GM06990 (cell line): ENCODE results near the gene KIAA0232.

ENCODE experiments used
- DNase-seq: peaks from one replicate; pipeline ENCODE4 v3.0.0-alpha.2; 2011; ENCODE audit not compliant: insufficient read length; ENCODE audit errors: extremely low read depth
- H3K27me3 ChIP-seq: replicated peaks from 2 replicates; pipeline ENCODE4 v1.6.0; 2011; ENCODE audit warnings: low read length; ENCODE audit not compliant: control insufficient read depth, insufficient read depth
- H3K36me3 ChIP-seq: 2 replicates; pipeline ENCODE4 v1.5.1; 2011; ENCODE audit warnings: low read length; ENCODE audit not compliant: control insufficient read depth, insufficient read depth
- H3K4me3 ChIP-seq: replicated peaks from 2 replicates; pipeline ENCODE4 v1.5.1; 2011; ENCODE audit warnings: low read depth, mild to moderate bottlenecking, control low read depth, low read length
- TF ChIP-seq, protein P1 (sequence below): IDR thresholded peaks from 2 replicates; pipeline ENCODE4 v1.5.1; 2011; ENCODE audit warnings: low read length, control low read depth, mild to moderate bottlenecking, inconsistent platforms; ENCODE audit not compliant: insufficient read depth, poor library complexity, severe bottlenecking

The KIAA0232 gene

DNA sequence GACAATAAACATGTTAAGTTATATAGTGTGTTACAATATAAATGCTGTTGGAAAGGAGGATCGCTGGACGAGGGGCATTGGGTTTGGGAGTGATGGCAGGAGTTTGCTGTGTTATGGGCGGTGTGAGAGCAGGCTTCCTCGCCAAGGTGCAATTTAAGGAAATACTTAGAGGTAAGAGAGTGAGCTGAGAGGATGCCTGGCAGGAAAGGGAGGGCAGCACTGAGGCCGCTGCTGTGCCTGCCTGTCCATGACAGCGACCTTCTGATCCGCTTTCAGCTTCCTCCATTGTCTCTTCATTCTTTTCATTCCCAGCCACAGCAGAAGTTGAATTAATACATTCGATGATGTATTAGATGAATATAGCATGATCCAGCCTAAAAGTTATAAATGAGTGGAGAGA lies 85.9 kb downstream of the KIAA0232 start:
- Histone ChIP-seq H3K27me3 (no peaks in the 10 kb centered on the region), H3K4me3 (no peak overlapping the region), H3K36me3 (peaks cover 8% of the 10 kb centered on the region)
- no peak for DNase-seq
- TF ChIP-seq, protein P1, sequence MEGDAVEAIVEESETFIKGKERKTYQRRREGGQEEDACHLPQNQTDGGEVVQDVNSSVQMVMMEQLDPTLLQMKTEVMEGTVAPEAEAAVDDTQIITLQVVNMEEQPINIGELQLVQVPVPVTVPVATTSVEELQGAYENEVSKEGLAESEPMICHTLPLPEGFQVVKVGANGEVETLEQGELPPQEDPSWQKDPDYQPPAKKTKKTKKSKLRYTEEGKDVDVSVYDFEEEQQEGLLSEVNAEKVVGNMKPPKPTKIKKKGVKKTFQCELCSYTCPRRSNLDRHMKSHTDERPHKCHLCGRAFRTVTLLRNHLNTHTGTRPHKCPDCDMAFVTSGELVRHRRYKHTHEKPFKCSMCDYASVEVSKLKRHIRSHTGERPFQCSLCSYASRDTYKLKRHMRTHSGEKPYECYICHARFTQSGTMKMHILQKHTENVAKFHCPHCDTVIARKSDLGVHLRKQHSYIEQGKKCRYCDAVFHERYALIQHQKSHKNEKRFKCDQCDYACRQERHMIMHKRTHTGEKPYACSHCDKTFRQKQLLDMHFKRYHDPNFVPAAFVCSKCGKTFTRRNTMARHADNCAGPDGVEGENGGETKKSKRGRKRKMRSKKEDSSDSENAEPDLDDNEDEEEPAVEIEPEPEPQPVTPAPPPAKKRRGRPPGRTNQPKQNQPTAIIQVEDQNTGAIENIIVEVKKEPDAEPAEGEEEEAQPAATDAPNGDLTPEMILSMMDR, result no peak

GRCh38 chr4:6869944-6870343 lies 87.4 kb downstream of the KIAA0232 start:
- TF ChIP-seq, protein P1, result no peak
- Histone ChIP-seq H3K27me3 (no peaks in the 10 kb centered on the region), H3K36me3 (peaks cover 12% of the 10 kb centered on the region)

GRCh38 chr4:6873291-6873690 lies 90.8 kb downstream of the KIAA0232 start:
- no peaks in the 10 kb centered on the region for H3K27me3 ChIP-seq
- DNase-seq, result no peak
- H3K36me3 ChIP-seq, result peaks cover 21% of the 10 kb centered on the region
- TF ChIP-seq, protein P1, result peak; percentile 28
- H3K4me3 ChIP-seq, result no peak overlapping the region

More at GRCh38 chr4:6869944-6870343, 87.4 kb downstream of the KIAA0232 start:
- no peak for DNase-seq
- H3K4me3 ChIP-seq, result no peak overlapping the region

DNA sequence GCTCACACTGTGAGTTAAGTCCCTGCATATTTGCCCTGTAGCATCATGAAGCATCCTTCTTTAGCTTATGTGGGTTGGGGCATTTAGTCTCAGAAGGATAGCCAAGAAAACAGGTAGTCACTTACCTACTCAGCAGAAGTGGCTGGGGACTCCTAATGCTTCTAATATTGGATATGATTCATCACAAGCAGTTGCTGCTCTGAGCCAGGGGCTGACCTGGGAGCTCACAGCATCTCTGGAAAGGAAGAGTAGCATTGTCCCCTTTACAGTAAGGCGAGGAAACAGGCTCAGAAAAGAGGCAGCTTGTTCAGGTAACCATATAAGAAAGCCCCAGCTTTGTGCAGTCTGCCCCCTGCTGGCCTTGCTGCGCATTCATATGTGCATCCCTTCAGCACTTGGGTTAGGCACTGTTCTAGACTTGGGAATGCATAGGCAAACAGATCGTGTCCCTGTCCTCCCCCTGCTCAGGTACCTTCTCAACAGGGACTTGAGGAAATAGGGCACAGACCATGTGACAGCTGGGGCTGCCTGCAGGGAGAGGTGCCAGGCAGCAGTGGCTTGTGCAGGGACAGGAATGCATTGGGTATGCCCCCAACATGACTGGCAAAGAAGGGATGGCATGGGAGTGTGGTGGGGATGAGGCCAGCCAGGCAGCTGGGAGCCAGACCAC lies 91.4 kb downstream of the KIAA0232 start:
- H3K4me3 ChIP-seq, result no peak overlapping the region
- no peaks in the 10 kb centered on the region for H3K27me3 ChIP-seq
- H3K36me3 ChIP-seq, result peaks cover 25% of the 10 kb centered on the region
- TF ChIP-seq, protein P1, result peak; percentile 87
- DNase-seq, result peak; percentile 37

DNA sequence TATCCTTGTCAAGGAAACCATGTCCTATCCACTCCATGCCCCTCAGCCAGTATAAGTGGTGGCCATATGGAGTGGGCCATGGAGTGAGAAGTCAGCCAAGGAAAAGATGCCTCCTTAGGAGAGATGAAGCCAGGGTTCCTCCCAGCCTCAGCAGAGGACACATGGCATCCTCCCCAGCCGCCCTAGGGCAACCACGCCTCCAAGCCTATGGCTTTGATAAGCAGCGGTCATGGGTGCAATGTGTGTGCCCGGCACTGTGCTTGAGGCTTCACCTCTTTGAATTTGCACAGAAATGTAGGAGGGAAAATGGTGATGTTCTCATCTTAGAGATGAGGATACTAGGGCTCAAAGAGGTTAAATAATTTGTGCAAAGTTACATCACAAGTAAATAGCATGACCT lies 92.5 kb downstream of the KIAA0232 start:
- Histone ChIP-seq H3K4me3 (no peak overlapping the region), H3K36me3 (peaks cover 29% of the 10 kb centered on the region), H3K27me3 (no peaks in the 10 kb centered on the region)
- no peak for DNase-seq
- TF ChIP-seq, protein P1, result no peak

DNA sequence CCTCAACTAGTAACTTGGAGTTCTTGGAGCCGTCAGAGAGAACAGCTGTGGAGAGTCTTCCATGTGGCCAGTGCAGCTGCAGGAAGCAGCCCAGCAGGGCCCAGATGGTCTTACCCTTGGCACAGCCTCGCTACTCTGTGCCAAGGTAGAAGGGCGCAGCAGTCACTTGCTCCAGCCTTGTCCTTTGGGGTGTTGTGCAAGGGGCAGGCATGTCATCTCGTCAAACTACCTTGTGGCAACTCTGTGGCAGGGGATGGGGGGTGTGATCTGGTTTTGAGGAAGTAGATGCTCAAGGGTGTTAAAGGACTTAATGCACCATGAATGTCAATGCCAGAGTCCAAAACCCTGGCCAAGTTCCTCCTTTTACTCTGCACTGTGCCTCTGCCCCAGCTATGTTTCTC lies 92.9 kb downstream of the KIAA0232 start:
- Histone ChIP-seq H3K27me3 (no peaks in the 10 kb centered on the region), H3K4me3 (no peak overlapping the region), H3K36me3 (peaks cover 29% of the 10 kb centered on the region)
- TF ChIP-seq, protein P1, result no peak
- DNase-seq, result no peak
